NOMO-1 treated with dmso at 0.1 percent for 144 hours (cell line): ENCODE data around the gene UBE2E2.

Experiments
- DNase-seq: peaks from one replicate; lab custom pipeline; 2025; ENCODE audit not compliant: unreplicated experiment; lab: John Stamatoyannopoulos, UW

Gene UBE2E2

GRCh38 chr3:23501201-23501802, 298.2 kb downstream of the UBE2E2 start:
- no peak for DNase-seq

DNA sequence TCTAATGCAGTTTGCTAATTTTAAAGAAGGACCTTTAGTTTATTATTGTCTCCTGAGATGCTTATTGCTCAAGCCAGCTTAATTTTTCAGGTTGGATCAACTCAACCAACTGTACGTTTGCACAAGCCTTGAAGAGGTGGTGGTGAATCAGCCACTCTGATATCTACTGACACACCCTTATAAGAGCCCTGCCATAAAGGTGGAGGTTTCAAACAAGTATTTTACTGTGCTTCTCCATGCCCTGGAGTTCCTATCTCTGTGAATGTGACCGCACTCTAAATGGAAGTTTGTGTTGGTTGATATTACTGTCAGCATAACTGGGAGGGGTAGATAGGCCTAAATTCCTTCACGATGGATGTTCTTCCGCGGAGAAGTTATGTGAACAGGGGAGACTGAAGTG, 305.3 kb downstream of the UBE2E2 start:
- no peak for DNase-seq

- no peak for DNase-seq
Measured at GRCh38 chr3:23518441-23518840, 315.3 kb downstream of the UBE2E2 start.

- no peak for DNase-seq
Measured at GRCh38 chr3:23519314-23520208, 316.4 kb downstream of the UBE2E2 start.

DNA sequence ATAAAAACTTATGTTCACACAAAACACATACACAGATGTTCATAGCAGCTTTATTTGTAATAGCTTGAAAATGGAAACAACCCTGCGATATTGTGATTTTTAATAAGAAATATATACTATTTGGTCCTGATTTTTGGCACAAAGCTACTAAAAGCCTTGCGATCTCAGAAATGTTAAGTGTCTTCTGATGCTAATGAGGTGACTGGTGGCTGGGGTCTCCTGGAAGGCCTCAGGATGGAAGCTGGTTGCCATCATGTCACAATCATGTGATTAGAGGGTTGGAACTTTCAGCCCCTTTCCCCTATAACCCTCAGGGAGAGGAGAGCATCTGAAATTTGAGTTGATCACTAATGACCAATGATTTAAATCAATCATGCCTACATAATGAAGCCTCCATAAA, 324.2 kb downstream of the UBE2E2 start:
- no peak for DNase-seq

DNA sequence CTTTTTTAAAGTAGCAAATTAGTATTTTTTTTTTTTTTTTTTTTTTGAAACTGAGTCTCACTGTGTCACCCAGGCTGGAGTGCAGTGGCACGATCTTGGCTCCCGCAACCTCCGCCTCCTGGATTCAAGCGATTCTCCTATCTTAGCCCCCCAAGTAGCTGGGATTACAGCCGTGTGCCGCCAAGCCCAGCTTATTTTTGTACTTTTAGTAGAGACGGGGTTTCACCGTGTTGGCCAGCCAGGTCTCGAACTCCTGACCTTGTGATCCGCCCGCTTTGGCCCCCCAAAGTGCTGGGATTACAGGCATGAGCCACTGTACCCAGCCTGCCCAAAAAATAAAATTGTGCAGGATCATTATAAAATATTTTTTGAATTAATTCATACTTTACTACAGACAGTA, 330.5 kb downstream of the UBE2E2 start:
- no peak for DNase-seq

GRCh38 chr3:23533996-23534395, 330.9 kb downstream of the UBE2E2 start:
- DNase-seq: no peak

DNA sequence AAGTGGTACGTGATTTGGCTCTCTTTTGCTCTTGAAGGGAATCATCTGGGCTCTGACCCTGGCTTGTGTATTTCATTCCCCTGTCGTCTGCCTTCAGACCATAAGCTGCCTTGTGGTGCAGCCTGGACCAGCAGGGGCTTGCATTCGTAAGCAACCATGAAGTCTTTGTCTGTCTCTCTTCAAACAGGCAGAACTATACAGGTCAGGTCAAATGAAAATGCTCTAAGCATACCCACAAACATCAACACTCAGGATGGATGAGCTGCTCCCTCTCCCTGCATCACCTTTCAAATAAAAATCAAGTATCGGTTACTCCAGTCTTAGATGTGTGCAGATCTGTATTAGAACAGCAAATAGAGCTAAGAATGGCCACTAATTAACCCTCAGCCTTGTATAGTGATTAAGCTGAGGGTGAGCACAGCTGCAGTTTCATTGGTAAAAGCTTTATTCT, 334.0 kb downstream of the UBE2E2 start:
- DNase-seq: no peak

DNA sequence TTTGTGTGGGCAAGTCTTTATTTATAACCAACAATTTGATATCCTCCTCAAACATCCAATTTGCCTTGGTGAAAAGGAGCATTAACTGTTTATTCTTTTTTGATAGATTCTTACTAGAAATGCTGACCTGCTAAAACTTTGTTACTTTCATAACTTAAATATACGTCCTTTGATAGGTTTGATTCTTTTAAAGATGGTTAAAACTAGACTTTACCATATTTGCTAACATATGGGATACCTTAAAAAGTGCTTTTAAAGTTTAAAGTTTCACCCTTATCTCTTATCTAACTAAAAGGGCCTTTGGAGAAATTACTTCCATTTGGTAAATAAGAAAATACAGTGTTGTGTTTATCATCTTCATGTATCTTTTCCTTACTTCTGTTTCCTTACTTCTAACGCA, 336.1 kb downstream of the UBE2E2 start:
- DNase-seq: no peak

DNA sequence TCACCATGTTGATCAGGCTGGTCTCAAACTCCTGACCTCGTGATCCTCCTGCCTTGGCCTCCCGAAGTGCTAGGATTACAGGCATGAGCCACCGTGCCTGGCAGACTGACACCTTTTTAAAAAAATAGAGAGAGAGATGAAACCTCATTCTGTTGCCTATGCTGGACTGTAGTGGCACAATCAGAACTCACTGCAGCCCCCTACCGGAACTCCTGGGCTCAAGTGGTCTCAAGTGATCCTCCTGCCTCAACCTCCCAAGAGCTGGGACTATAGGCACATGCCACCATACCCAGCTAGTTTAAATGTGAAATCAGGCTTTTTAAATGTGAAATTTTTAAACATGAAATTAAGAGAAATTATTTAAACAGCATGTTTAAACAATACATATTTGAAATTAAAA, 337.5 kb downstream of the UBE2E2 start:
- DNase-seq: no peak

- no peak for DNase-seq
Measured at GRCh38 chr3:23542079-23542478, 339.0 kb downstream of the UBE2E2 start.

GRCh38 chr3:23546181-23546580, 343.1 kb downstream of the UBE2E2 start:
- no peak for DNase-seq

GRCh38 chr3:23547905-23548650, 345.0 kb downstream of the UBE2E2 start:
- no peak for DNase-seq

DNA sequence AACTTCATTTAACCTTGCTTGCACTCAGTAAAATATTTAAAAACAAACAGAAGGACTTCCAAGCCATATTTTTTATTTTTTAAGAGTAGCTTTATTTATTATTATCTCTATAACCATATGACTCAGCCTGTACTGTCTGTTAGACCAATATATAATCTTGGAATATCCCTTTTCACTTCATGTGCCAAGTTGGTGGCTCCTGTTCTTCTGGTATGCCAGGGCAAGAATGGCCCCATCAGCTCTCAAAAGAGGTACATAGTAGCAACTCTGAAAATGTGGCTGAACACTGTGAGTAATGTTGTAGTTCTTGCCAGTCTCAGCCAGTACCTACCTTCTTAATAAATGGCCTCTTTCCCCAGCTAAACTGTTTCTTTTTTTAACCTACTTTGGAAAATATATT, 345.6 kb downstream of the UBE2E2 start:
- no peak for DNase-seq

GRCh38 chr3:23549148-23549910, 346.2 kb downstream of the UBE2E2 start:
- no peak for DNase-seq

DNA sequence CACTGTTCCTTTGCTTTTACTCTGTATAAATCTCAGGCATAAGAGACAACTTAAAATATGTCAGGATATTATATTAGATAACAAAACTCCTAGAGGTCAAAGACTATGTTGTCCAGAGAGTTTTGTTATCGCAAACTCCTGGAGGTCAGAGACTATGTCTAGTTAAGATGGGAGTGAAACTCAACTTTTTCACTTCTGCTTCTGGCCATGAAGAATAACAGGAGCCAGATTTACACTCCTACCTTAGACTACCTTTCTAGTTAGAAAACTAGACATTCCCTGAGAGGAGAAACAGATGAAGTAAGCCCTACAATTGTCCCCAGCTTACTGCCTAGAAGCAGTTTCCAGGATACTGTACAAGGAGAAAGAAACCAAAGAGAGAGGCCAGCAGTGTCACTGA, 347.3 kb downstream of the UBE2E2 start:
- DNase-seq: no peak

GRCh38 chr3:23552506-23552905, 349.4 kb downstream of the UBE2E2 start:
- DNase-seq: no peak

DNA sequence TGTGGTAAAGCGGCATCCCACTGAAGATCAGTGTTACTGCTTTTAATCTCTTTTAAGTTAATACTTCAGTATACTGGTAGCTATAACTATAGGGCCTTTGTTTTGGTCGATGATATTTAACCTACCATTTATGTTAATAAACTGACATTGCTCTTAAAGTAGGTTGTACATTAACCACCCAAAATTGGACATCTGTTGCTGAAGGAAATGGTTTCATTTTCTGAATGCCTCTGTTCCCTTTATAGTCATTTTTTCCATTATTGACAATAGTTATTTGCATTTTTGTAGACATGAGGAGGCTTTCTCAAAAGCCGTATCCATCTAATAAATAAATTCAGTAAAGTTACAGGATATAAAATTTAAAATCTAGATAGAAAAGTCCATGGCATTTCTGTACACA, 350.2 kb downstream of the UBE2E2 start:
- no peak for DNase-seq

GRCh38 chr3:23565041-23565775, 362.1 kb downstream of the UBE2E2 start:
- DNase-seq: no peak

- DNase-seq: no peak
Measured at GRCh38 chr3:23566499-23566898, 363.4 kb downstream of the UBE2E2 start.
